CD14-positive monocyte (primary cell): Measurements from ENCODE around the gene NEK7. TPM values are rescaled to one million over a fixed set of nuclear protein-coding genes. Genes with fewer than 3 reads are reported as not detected.
A peak's percentile ranks its signal among the peaks of the same experiment; 100 is the strongest.

Experiments
- DNase-seq, 3 donors: peaks; one replicate each; pipeline ENCODE4 v3.0.0-alpha.2; 2011 to 2022
- H2AFZ ChIP-seq: 2 replicates; pipeline ENCODE4 v1.6.0; 2012; ENCODE audit warnings: mild to moderate bottlenecking, low read depth, low read length, inconsistent platforms; ENCODE audit not compliant: insufficient read depth, poor library complexity, severe bottlenecking
- H3K27ac ChIP-seq, 2 donors: 1 replicate in 1 of 2; 2 replicates in 1 of 2; pipeline ENCODE4 v1.5.1; 2012 to 2013; ENCODE audit warnings: low read length in 2 of 2, control low read depth in 1 of 2, inconsistent platforms in 1 of 2, low read depth in 1 of 2, mild to moderate bottlenecking in 1 of 2
- H3K27me3 ChIP-seq, 2 donors: one replicate each; pipeline versions ENCODE4 v1.6.0 to v1.6.1; 2011 to 2013; ENCODE audit warnings: low read length in 2 of 2; ENCODE audit not compliant: control insufficient read depth in 2 of 2, insufficient read depth in 2 of 2
- H3K36me3 ChIP-seq, 2 donors: replicated peaks in 1 of 2; 1 replicate in 1 of 2; 2 replicates in 1 of 2; pipeline versions ENCODE4 v1.5.1 to v1.6.1; 2012 to 2013; ENCODE audit warnings: low read length in 2 of 2, control low read depth in 1 of 2, inconsistent platforms in 1 of 2, mild to moderate bottlenecking in 1 of 2; ENCODE audit not compliant: insufficient read depth in 2 of 2, control insufficient read depth in 1 of 2
- H3K4me1 ChIP-seq, 2 donors: 1 replicate in 1 of 2; 2 replicates in 1 of 2; pipeline versions ENCODE4 v1.5.1 to v1.6.1; 2012 to 2013; ENCODE audit warnings: low read length in 2 of 2, control low read depth in 1 of 2, inconsistent platforms in 1 of 2, mild to moderate bottlenecking in 1 of 2, moderate library complexity in 1 of 2; ENCODE audit not compliant: insufficient read depth in 2 of 2, control insufficient read depth in 1 of 2
- H3K4me2 ChIP-seq: replicated peaks from 2 replicates; pipeline ENCODE3; 2012; ENCODE audit warnings: low read length, moderate library complexity, mild to moderate bottlenecking; ENCODE audit not compliant: poor library complexity, severe bottlenecking; ENCODE audit errors: extremely low read depth
- H3K4me3 ChIP-seq, 3 experiments: fragments of 200-600 bp in 1 of 3; sonication (generic) in 1 of 3; replicated peaks in 1 of 3; 1 replicate in 2 of 3; 2 replicates in 1 of 3; pipeline ENCODE4 v1.5.1; 2011 to 2013; ENCODE audit warnings: low read length in 3 of 3, mild to moderate bottlenecking in 3 of 3, control low read depth in 2 of 3, low read depth in 2 of 3, inconsistent platforms in 1 of 3, moderate library complexity in 1 of 3
- H3K79me2 ChIP-seq: 2 replicates; pipeline ENCODE4 v1.6.0; 2012; ENCODE audit warnings: mild to moderate bottlenecking, control low read depth, inconsistent platforms, low read length, moderate library complexity; ENCODE audit not compliant: insufficient read depth
- H3K9ac ChIP-seq: 2 replicates; pipeline ENCODE4 v1.6.0; 2017; ENCODE audit warnings: low read length, mild to moderate bottlenecking; ENCODE audit not compliant: insufficient read depth, poor library complexity, severe bottlenecking
- H3K9me3 ChIP-seq, 2 donors: replicated peaks in 1 of 2; 1 replicate in 1 of 2; 2 replicates in 1 of 2; pipeline versions ENCODE4 v1.5.1 to v1.6.1; 2012 to 2013; ENCODE audit warnings: low read length in 2 of 2, control low read depth in 1 of 2; ENCODE audit not compliant: control insufficient read depth in 1 of 2, insufficient read depth in 1 of 2
- H4K20me1 ChIP-seq: 2 replicates; pipeline ENCODE4 v1.6.0; 2012; ENCODE audit warnings: mild to moderate bottlenecking, low read length, control low read depth, moderate library complexity; ENCODE audit not compliant: insufficient read depth
- H3K27ac Mint-ChIP-seq, 7 donors: one replicate each; pipeline ENCODE4 v1.8.0; 2020; ENCODE audit warnings: mild to moderate bottlenecking in 7 of 7, mixed read lengths in 7 of 7, moderate library complexity in 6 of 7, inconsistent platforms in 2 of 7
- H3K27me3 Mint-ChIP-seq, 3 donors: one replicate each; pipeline ENCODE4 v1.8.0; 2021 to 2022; ENCODE audit warnings: low read depth in 3 of 3, mild to moderate bottlenecking in 3 of 3, mixed read lengths in 3 of 3, moderate library complexity in 3 of 3, inconsistent platforms in 1 of 3
- H3K36me3 Mint-ChIP-seq, 2 donors: one replicate each; pipeline ENCODE4 v1.8.0; 2020; ENCODE audit warnings: mixed read lengths in 2 of 2, inconsistent platforms in 1 of 2, mild to moderate bottlenecking in 1 of 2
- H3K4me1 Mint-ChIP-seq: one replicate; pipeline ENCODE4 v1.8.0; 2020; ENCODE audit warnings: mild to moderate bottlenecking, mixed read lengths
- H3K4me3 Mint-ChIP-seq, 2 donors: one replicate each; pipeline ENCODE4 v1.8.0; 2020; ENCODE audit warnings: mild to moderate bottlenecking in 2 of 2, mixed read lengths in 2 of 2, moderate library complexity in 1 of 2
- H3K9me3 Mint-ChIP-seq, 7 donors: one replicate each; pipeline ENCODE4 v1.8.0; 2020 to 2022; ENCODE audit warnings: mixed read lengths in 7 of 7, mild to moderate bottlenecking in 6 of 7, moderate library complexity in 6 of 7, inconsistent platforms in 2 of 7
- WGBS: methylation state at CpG from one replicate; pipeline ENCODE4 v1.1.5; 2013; ENCODE audit warnings: missing lambda C conversion rate; ENCODE audit not compliant: insufficient coverage; 5-methylcytosine and 5-hydroxymethylcytosine counted together
- intact Hi-C, 2 donors: fragments of 100-400 bp; cut with micrococcal nuclease; formaldehyde crosslinking; loops; one replicate each; pipeline versions ENCODE4 v1.15.0 to v1.15.1; 2023
- polyA plus RNA-seq, 3 donors: library from polyadenylated mRNA; depleted of rRNA in 1 of 3; unstranded in 2 of 3; stranded (reverse) in 1 of 3; fragments of 300-500 nt in 2 of 3; fragments of >200 nt in 1 of 3; fragmentation: Illumina TruSeq in 2 of 3; gene quantifications; 1 replicate in 2 of 3; 2 replicates in 1 of 3; pipeline ENCODE4 v1.2.3, GENCODE V29; 2012 to 2021
- TF ChIP-seq, protein P1 (sequence below): fragments of 200-600 bp; IDR thresholded peaks from one replicate; pipeline ENCODE4 v1.8.0; 2022; ENCODE audit warnings: antibody characterized with exemption, mild to moderate bottlenecking

NEK7 gene
- polyA plus RNA-seq, 3 donors = 16.0 to 50.1 (median 46.5) TPM

DNA sequence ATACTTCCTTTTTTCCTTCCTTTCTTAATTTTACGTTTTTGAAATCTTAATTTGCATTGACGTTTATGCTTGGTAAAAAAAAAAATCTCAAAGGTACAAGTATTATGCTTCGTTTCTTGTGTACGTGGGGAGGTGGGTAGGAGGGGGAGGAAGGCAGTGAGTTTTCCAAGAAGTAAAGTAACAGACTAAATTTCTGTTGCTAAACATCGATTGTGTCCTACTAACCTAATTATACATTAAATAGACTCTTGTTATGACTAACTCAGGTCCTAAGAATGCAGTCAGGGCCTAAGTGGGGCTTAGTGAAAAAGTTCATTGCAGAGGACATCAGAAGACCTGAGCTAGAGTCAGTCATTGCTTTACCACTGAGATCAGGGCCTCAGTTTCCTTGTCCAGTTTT lies 17.5 kb downstream of the NEK7 start:
- Histone ChIP-seq H3K27ac (peak overlapping the region in 1 of 2 donors; percentile 47), H3K4me1 (peaks cover 11 to 29% of the 10 kb centered on the region in 2 donors), H2AFZ (no peak overlapping the region), H3K79me2 (peaks cover 99% of the 10 kb centered on the region), H3K4me3 (no peak overlapping the region), H3K36me3 (no peaks in the 10 kb centered on the region), H4K20me1 (peaks cover 99% of the 10 kb centered on the region), H3K9ac (no peak overlapping the region), H3K4me2 (peak overlapping the region; percentile 17), H3K9me3 (no peaks in the 10 kb centered on the region), H3K27me3 (no peaks in the 10 kb centered on the region)
- intact Hi-C loops = no loop called here
- no peaks in the 10 kb centered on the region for H3K36me3 Mint-ChIP-seq
- peaks cover 60% of the 10 kb centered on the region for H3K4me1 Mint-ChIP-seq
- no CpG with 5 or more reads among the region's 5 CpGs for WGBS
- peak overlapping the region in 6 of 7 donors; percentile 38 to 83 (median 55) for H3K27ac Mint-ChIP-seq
- H3K27me3 Mint-ChIP-seq = no peaks in the 10 kb centered on the region
- DNase-seq = no peak
- no peaks in the 10 kb centered on the region for H3K9me3 Mint-ChIP-seq
- peak overlapping the region; percentile 38 to 50 for H3K4me3 Mint-ChIP-seq
- TF ChIP-seq, protein P1, sequence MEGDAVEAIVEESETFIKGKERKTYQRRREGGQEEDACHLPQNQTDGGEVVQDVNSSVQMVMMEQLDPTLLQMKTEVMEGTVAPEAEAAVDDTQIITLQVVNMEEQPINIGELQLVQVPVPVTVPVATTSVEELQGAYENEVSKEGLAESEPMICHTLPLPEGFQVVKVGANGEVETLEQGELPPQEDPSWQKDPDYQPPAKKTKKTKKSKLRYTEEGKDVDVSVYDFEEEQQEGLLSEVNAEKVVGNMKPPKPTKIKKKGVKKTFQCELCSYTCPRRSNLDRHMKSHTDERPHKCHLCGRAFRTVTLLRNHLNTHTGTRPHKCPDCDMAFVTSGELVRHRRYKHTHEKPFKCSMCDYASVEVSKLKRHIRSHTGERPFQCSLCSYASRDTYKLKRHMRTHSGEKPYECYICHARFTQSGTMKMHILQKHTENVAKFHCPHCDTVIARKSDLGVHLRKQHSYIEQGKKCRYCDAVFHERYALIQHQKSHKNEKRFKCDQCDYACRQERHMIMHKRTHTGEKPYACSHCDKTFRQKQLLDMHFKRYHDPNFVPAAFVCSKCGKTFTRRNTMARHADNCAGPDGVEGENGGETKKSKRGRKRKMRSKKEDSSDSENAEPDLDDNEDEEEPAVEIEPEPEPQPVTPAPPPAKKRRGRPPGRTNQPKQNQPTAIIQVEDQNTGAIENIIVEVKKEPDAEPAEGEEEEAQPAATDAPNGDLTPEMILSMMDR = no peak

DNA sequence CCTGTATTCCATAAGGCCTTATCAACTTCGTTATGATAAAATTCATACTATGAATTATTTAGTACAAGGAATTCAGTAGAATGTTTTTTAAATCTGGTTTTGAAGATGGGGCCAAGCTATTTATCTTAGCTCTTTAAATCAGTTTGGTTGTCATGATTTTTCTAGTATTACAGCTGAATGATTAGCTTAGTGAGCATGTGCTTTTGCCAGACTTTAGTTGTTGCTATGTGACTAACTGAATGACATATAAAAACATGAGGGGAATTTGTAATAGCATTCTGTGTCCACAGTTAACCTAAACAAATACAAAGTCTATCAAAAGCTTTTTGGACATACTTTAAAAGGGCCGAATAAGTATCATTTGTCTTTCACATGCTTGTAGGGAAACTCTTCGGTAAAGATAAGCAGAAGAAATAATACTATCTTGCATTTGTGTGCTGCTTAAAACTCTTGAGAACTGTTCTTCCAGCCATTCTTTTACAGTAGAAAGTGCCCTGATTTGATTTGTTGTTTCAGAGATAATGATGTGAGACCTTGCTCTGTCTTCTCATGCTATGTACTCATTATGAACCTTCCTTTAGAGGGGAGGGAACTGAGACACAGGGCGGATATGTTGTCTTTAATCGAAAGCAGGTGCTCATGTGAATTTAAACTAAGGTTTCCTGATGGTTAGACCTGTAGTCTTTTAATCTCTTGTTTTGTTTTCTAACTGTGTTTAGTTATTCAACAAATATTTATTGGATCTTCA lies 18.8 kb downstream of the NEK7 start:
- no peaks in the 10 kb centered on the region for H3K27me3 Mint-ChIP-seq
- no peaks in the 10 kb centered on the region for H3K9me3 Mint-ChIP-seq
- no peak overlapping the region for H3K9ac ChIP-seq
- no peaks in the 10 kb centered on the region for H3K9me3 ChIP-seq
- TF ChIP-seq, protein P1 = no peak
- H2AFZ ChIP-seq = no peak overlapping the region
- no peak overlapping the region for H3K27ac Mint-ChIP-seq
- no peak overlapping the region for H3K4me3 ChIP-seq
- intact Hi-C loops = no loop called here
- no peak overlapping the region for H3K4me2 ChIP-seq
- no peak for DNase-seq
- H3K79me2 ChIP-seq = peaks cover 99% of the 10 kb centered on the region
- no peaks in the 10 kb centered on the region for H3K27me3 ChIP-seq
- peaks cover 16 to 35% of the 10 kb centered on the region in 2 donors for H3K4me1 ChIP-seq
- no peak overlapping the region for H3K27ac ChIP-seq
- no peak overlapping the region for H3K4me3 Mint-ChIP-seq
- H4K20me1 ChIP-seq = peaks cover 99% of the 10 kb centered on the region
- H3K36me3 Mint-ChIP-seq = no peaks in the 10 kb centered on the region
- H3K4me1 Mint-ChIP-seq = peaks cover 63% of the 10 kb centered on the region
- WGBS = no CpG with 5 or more reads among the region's 5 CpGs
- no peaks in the 10 kb centered on the region for H3K36me3 ChIP-seq
